Progenitor cell of endocrine pancreas (in vitro differentiated cells): ENCODE results near the gene SIPA1L3. TPM values are rescaled to one million over a fixed set of nuclear protein-coding genes. Genes with fewer than 3 reads are reported as not detected.

ENCODE experiments used
- DNase-seq: peaks from one replicate; pipeline ENCODE4 v3.0.0; 2021; ENCODE audit warnings: low spot score; ENCODE audit not compliant: unreplicated experiment
- H3K27ac Mint-ChIP-seq: 2 replicates; pipeline ENCODE4 v1.8.0; 2021; ENCODE audit warnings: mild to moderate bottlenecking, moderate library complexity, mixed read lengths
- H3K27me3 Mint-ChIP-seq: 2 replicates; pipeline ENCODE4 v1.8.0; 2021; ENCODE audit warnings: mixed read lengths
- H3K36me3 Mint-ChIP-seq: 2 replicates; pipeline ENCODE4 v1.8.0; 2022; ENCODE audit warnings: mixed read lengths; ENCODE audit not compliant: insufficient read depth
- H3K4me1 Mint-ChIP-seq: 2 replicates; pipeline ENCODE4 v1.8.0; 2021; ENCODE audit warnings: low read depth, mixed read lengths
- H3K4me3 Mint-ChIP-seq: 2 replicates; pipeline ENCODE4 v1.8.0; 2021; ENCODE audit warnings: low read depth, mild to moderate bottlenecking, moderate library complexity, mixed read lengths
- H3K9me3 Mint-ChIP-seq: 2 replicates; pipeline ENCODE4 v1.8.0; 2021; ENCODE audit warnings: low read depth, mixed read lengths
- CTCF ChIP-seq: fragments of 200-600 bp; sonication (generic); IDR thresholded peaks from one replicate; pipeline ENCODE4 v1.5.0; 2021; ENCODE audit warnings: antibody characterized with exemption, mild to moderate bottlenecking; ENCODE audit not compliant: unreplicated experiment
- total RNA-seq: library from RNA; stranded (reverse); gene quantifications from 2 replicates; pipeline ENCODE4 v1.2.1, GENCODE V29; 2021

SIPA1L3 gene
- total RNA-seq, 1 donor from 2014 or later, result 132 TPM

- no peak for TF ChIP-seq CTCF
- no peaks in the 10 kb centered on the region for H3K9me3 Mint-ChIP-seq
- H3K4me3 Mint-ChIP-seq, result no peak overlapping the region
- peaks cover 17% of the 10 kb centered on the region for H3K36me3 Mint-ChIP-seq
- H3K4me1 Mint-ChIP-seq, result no peaks in the 10 kb centered on the region
- DNase-seq, result no peak
- no peaks in the 10 kb centered on the region for H3K27me3 Mint-ChIP-seq
- no peak overlapping the region for H3K27ac Mint-ChIP-seq
These were observed 288.2 kb downstream of the SIPA1L3 start for GRCh38 chr19:38195237-38195636.

- no peak overlapping the region for H3K4me3 Mint-ChIP-seq
- H3K27ac Mint-ChIP-seq, result peak overlapping the region; percentile 62
- DNase-seq, result no peak
- H3K27me3 Mint-ChIP-seq, result no peaks in the 10 kb centered on the region
- no peak for TF ChIP-seq CTCF
- peaks cover 20% of the 10 kb centered on the region for H3K36me3 Mint-ChIP-seq
- H3K9me3 Mint-ChIP-seq, result no peaks in the 10 kb centered on the region
- H3K4me1 Mint-ChIP-seq, result no peaks in the 10 kb centered on the region
These were observed 289.3 kb downstream of the SIPA1L3 start for GRCh38 chr19:38196245-38196837.

- H3K27ac Mint-ChIP-seq, result peak overlapping the region; percentile 65
- no peaks in the 10 kb centered on the region for H3K9me3 Mint-ChIP-seq
- H3K27me3 Mint-ChIP-seq, result no peaks in the 10 kb centered on the region
- H3K4me3 Mint-ChIP-seq, result no peak overlapping the region
- TF ChIP-seq CTCF, result no peak
- DNase-seq, result no peak
- H3K4me1 Mint-ChIP-seq, result no peaks in the 10 kb centered on the region
- H3K36me3 Mint-ChIP-seq, result peaks cover 25% of the 10 kb centered on the region
These were observed 290.1 kb downstream of the SIPA1L3 start for GRCh38 chr19:38196948-38197656.

GRCh38 chr19:38197937-38198704, 291.1 kb downstream of the SIPA1L3 start:
- Mint-ChIP-seq H3K27me3 (no peaks in the 10 kb centered on the region), H3K9me3 (no peaks in the 10 kb centered on the region), H3K27ac (no peak overlapping the region), H3K36me3 (peaks cover 30% of the 10 kb centered on the region), H3K4me1 (no peaks in the 10 kb centered on the region), H3K4me3 (no peak overlapping the region)
- DNase-seq, result no peak
- TF ChIP-seq CTCF, result no peak

GRCh38 chr19:38199340-38199739, 292.3 kb downstream of the SIPA1L3 start:
- Mint-ChIP-seq H3K9me3 (no peaks in the 10 kb centered on the region), H3K4me1 (peaks cover 3% of the 10 kb centered on the region), H3K4me3 (no peak overlapping the region), H3K36me3 (peaks cover 32% of the 10 kb centered on the region), H3K27me3 (no peaks in the 10 kb centered on the region), H3K27ac (no peak overlapping the region)
- no peak for DNase-seq
- TF ChIP-seq CTCF, result no peak
